WTC11 (cell line): ENCODE measurements around the gene TRAIP. TPM values are rescaled to one million over a fixed set of nuclear protein-coding genes. Genes with fewer than 3 reads are reported as not detected.

Source experiments
- ATAC-seq: fragments of 200-7000 bp; cut with Tn5 transposase; 2 replicates; pipeline ENCODE4 v1.10.0; 2021; ENCODE audit warnings: mild to moderate bottlenecking, moderate library complexity
- CTCF ChIA-PET: fragments of 300-600 bp; sonication (Branson Sonifier 250); formaldehyde crosslinking; loops from one replicate; lab custom pipeline; 2021; ENCODE audit warnings: antibody characterized with exemption; lab: Charles Lee
- POLR2A ChIA-PET: fragments of 350-600 bp; sonication (Branson Sonifier 250); formaldehyde crosslinking; loops from one replicate; lab custom pipeline; 2021; ENCODE audit warnings: antibody characterized with exemption; lab: Charles Lee
- DNase-seq: peaks from one replicate; pipeline ENCODE4 v3.0.0; 2021; ENCODE audit warnings: low spot score
- H3K27ac Mint-ChIP-seq: 2 replicates; pipeline ENCODE4 v1.8.0; 2021; ENCODE audit warnings: mixed read lengths
- H3K27me3 Mint-ChIP-seq: 2 replicates; pipeline ENCODE4 v1.8.0; 2021; ENCODE audit warnings: low read depth, mild to moderate bottlenecking, moderate library complexity, mixed read lengths
- H3K36me3 Mint-ChIP-seq: 2 replicates; pipeline ENCODE4 v1.8.0; 2021; ENCODE audit warnings: mixed read lengths
- H3K4me1 Mint-ChIP-seq: 2 replicates; pipeline ENCODE4 v1.8.0; 2022; ENCODE audit warnings: mixed read lengths
- H3K4me3 Mint-ChIP-seq: 2 replicates; pipeline ENCODE4 v1.8.0; 2021; ENCODE audit warnings: mild to moderate bottlenecking, moderate library complexity, mixed read lengths
- H3K9me3 Mint-ChIP-seq: 2 replicates; pipeline ENCODE4 v1.8.0; 2021; ENCODE audit warnings: mixed read lengths
- ATF1 ChIP-seq: sonication (generic); formaldehyde crosslinking; IDR thresholded peaks from 2 replicates; pipeline ENCODE4 v1.8.1; 2023; ENCODE audit warnings: mild to moderate bottlenecking, moderate library complexity, missing genetic modification reagents
- ESRRA ChIP-seq: sonication (generic); formaldehyde crosslinking; IDR thresholded peaks from 2 replicates; pipeline ENCODE4 v1.8.1; 2022; ENCODE audit warnings: mild to moderate bottlenecking, missing genetic modification reagents, borderline replicate concordance
- FOXK1 ChIP-seq: sonication (generic); formaldehyde crosslinking; IDR thresholded peaks from 2 replicates; pipeline ENCODE4 v1.8.0; 2022; ENCODE audit warnings: mild to moderate bottlenecking, moderate library complexity, missing genetic modification reagents
- FOXP1 ChIP-seq: sonication (generic); formaldehyde crosslinking; IDR thresholded peaks from 2 replicates; pipeline ENCODE4 v1.8.0; 2022; ENCODE audit warnings: missing genetic modification reagents, mild to moderate bottlenecking, moderate library complexity, borderline replicate concordance
- GRHL2 ChIP-seq: fragments of 250-450 bp; sonication (Bioruptor Pico); IDR thresholded peaks from 2 replicates; pipeline ENCODE4 v1.8.0; 2022; ENCODE audit warnings: mild to moderate bottlenecking, moderate library complexity; ENCODE audit not compliant: insufficient replicate concordance, severe bottlenecking
- HMGA2 ChIP-seq: fragments of 250-450 bp; sonication (Bioruptor Pico); IDR thresholded peaks from 2 replicates; pipeline ENCODE4 v1.4.0; 2021; ENCODE audit warnings: mild to moderate bottlenecking, moderate library complexity
- JUN ChIP-seq: sonication (generic); formaldehyde crosslinking; IDR thresholded peaks from 2 replicates; pipeline ENCODE4 v1.8.0; 2023; ENCODE audit warnings: mild to moderate bottlenecking, missing genetic modification reagents
- KAT7 ChIP-seq: sonication (generic); formaldehyde crosslinking; IDR thresholded peaks from 2 replicates; pipeline ENCODE4 v1.8.1; 2023; ENCODE audit warnings: missing genetic modification reagents, mild to moderate bottlenecking, borderline replicate concordance
- MLX ChIP-seq: sonication (generic); formaldehyde crosslinking; IDR thresholded peaks from 2 replicates; pipeline ENCODE4 v1.8.1; 2023; ENCODE audit warnings: mild to moderate bottlenecking, missing genetic modification reagents, moderate library complexity
- MXD4 ChIP-seq: fragments of 250-450 bp; sonication (Bioruptor Pico); IDR thresholded peaks from 2 replicates; pipeline ENCODE4 v1.8.0; 2021; ENCODE audit warnings: mild to moderate bottlenecking, moderate library complexity, borderline replicate concordance
- NFATC4 ChIP-seq: fragments of 250-450 bp; sonication (Bioruptor Pico); IDR thresholded peaks from 2 replicates; pipeline ENCODE4 v1.9.0; 2021; ENCODE audit warnings: mild to moderate bottlenecking
- SOX15 ChIP-seq: fragments of 250-450 bp; sonication (Bioruptor Pico); IDR thresholded peaks from 2 replicates; pipeline ENCODE4 v1.9.0; 2021; ENCODE audit warnings: mild to moderate bottlenecking
- SP1 ChIP-seq: sonication (generic); formaldehyde crosslinking; conservative IDR thresholded peaks from 2 replicates; pipeline ENCODE4 v1.8.1; 2022; ENCODE audit warnings: missing genetic modification reagents
- ZBTB21 ChIP-seq: sonication (generic); formaldehyde crosslinking; IDR thresholded peaks from 2 replicates; pipeline ENCODE4 v1.8.1; 2023; ENCODE audit warnings: mild to moderate bottlenecking, missing genetic modification reagents, borderline replicate concordance
- ZBTB43 ChIP-seq: sonication (generic); formaldehyde crosslinking; IDR thresholded peaks from 2 replicates; pipeline ENCODE4 v1.8.1; 2023; ENCODE audit warnings: mild to moderate bottlenecking, missing genetic modification reagents
- ZNF121 ChIP-seq: sonication (generic); formaldehyde crosslinking; IDR thresholded peaks from 2 replicates; pipeline ENCODE4 v1.8.0; 2023; ENCODE audit warnings: missing genetic modification reagents
- ZNF219 ChIP-seq: sonication (generic); formaldehyde crosslinking; IDR thresholded peaks from 2 replicates; pipeline ENCODE4 v1.8.0; 2023; ENCODE audit warnings: missing genetic modification reagents, mild to moderate bottlenecking, borderline replicate concordance
- ZNF512 ChIP-seq: sonication (generic); formaldehyde crosslinking; IDR thresholded peaks from 2 replicates; pipeline ENCODE4 v1.8.1; 2022; ENCODE audit warnings: missing genetic modification reagents, borderline replicate concordance
- total RNA-seq: library from RNA; stranded (reverse); gene quantifications from 3 replicates; pipeline ENCODE4 v1.2.3, GENCODE V29; 2021
- TF ChIP-seq, protein P1 (sequence below): fragments of 250-450 bp; sonication (Bioruptor Pico); IDR thresholded peaks from 2 replicates; pipeline ENCODE4 v1.8.0; 2021; ENCODE audit warnings: mild to moderate bottlenecking
- TF ChIP-seq, protein P2 (sequence below): sonication (generic); formaldehyde crosslinking; IDR thresholded peaks from 2 replicates; pipeline ENCODE4 v1.8.0; 2022; ENCODE audit warnings: mild to moderate bottlenecking, missing genetic modification reagents
- TF ChIP-seq, protein P3 (sequence below): sonication (generic); formaldehyde crosslinking; IDR thresholded peaks from 2 replicates; pipeline ENCODE4 v1.8.0; 2022; ENCODE audit warnings: mild to moderate bottlenecking, missing genetic modification reagents
- TF ChIP-seq, protein P4 (sequence below): fragments of 250-450 bp; sonication (Bioruptor Pico); IDR thresholded peaks from 2 replicates; pipeline ENCODE4 v1.9.0; 2021; ENCODE audit warnings: mild to moderate bottlenecking
- TF ChIP-seq, protein P5 (sequence below): sonication (generic); formaldehyde crosslinking; IDR thresholded peaks from 2 replicates; pipeline ENCODE4 v1.8.1; 2022; ENCODE audit warnings: mild to moderate bottlenecking, moderate library complexity, missing genetic modification reagents

Gene TRAIP
- total RNA-seq, 1 experiment from 2014 or later = 25.9 TPM

DNA sequence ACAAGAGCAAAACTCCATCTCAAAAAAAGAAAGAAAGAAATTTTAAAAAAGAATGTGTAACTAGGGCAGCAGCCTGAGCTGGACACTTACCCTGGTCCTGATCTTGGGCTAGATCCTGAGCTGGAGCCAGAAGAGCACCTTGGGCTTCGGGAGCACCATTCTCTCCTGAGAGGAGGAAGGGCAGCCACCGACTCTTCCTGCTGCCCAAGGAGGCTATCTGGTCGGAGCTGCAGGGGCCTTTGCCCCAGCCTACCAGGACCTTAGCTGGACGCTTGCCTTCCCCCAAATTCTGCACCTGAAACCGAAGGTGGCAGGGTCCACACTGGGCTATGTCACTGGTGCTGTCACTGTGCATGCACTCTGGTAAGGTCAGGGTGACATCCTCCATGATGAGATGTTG lies 20.2 kb upstream of the TRAIP start:
- ATAC-seq (no peak), DNase-seq (no peak)
- TF ChIP-seq MLX (CRISPR knock-in tag) (no peak), ZNF219 (no peak), NFATC4 (no peak), SOX15 (CRISPR knock-in tag) (no peak), ESRRA (CRISPR knock-in tag) (no peak), JUN (CRISPR knock-in tag) (no peak), ZNF512 (CRISPR knock-in tag) (no peak), KAT7 (CRISPR knock-in tag) (no peak), ZNF121 (CRISPR knock-in tag) (no peak), MXD4 (CRISPR knock-in tag) (no peak), ZBTB43 (CRISPR knock-in tag) (no peak), GRHL2 (CRISPR knock-in tag) (no peak)
- TF ChIP-seq, protein P1, sequence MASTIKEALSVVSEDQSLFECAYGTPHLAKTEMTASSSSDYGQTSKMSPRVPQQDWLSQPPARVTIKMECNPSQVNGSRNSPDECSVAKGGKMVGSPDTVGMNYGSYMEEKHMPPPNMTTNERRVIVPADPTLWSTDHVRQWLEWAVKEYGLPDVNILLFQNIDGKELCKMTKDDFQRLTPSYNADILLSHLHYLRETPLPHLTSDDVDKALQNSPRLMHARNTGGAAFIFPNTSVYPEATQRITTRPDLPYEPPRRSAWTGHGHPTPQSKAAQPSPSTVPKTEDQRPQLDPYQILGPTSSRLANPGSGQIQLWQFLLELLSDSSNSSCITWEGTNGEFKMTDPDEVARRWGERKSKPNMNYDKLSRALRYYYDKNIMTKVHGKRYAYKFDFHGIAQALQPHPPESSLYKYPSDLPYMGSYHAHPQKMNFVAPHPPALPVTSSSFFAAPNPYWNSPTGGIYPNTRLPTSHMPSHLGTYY = no peak
- TF ChIP-seq, protein P2, sequence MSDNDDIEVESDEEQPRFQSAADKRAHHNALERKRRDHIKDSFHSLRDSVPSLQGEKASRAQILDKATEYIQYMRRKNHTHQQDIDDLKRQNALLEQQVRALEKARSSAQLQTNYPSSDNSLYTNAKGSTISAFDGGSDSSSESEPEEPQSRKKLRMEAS (CRISPR knock-in tag) = no peak
- TF ChIP-seq, protein P3, sequence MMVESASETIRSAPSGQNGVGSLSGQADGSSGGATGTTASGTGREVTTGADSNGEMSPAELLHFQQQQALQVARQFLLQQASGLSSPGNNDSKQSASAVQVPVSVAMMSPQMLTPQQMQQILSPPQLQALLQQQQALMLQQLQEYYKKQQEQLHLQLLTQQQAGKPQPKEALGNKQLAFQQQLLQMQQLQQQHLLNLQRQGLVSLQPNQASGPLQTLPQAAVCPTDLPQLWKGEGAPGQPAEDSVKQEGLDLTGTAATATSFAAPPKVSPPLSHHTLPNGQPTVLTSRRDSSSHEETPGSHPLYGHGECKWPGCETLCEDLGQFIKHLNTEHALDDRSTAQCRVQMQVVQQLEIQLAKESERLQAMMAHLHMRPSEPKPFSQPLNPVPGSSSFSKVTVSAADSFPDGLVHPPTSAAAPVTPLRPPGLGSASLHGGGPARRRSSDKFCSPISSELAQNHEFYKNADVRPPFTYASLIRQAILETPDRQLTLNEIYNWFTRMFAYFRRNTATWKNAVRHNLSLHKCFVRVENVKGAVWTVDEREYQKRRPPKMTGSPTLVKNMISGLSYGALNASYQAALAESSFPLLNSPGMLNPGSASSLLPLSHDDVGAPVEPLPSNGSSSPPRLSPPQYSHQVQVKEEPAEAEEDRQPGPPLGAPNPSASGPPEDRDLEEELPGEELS (CRISPR knock-in tag) = no peak
- TF ChIP-seq, protein P4, sequence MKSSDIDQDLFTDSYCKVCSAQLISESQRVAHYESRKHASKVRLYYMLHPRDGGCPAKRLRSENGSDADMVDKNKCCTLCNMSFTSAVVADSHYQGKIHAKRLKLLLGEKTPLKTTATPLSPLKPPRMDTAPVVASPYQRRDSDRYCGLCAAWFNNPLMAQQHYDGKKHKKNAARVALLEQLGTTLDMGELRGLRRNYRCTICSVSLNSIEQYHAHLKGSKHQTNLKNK = no peak
- TF ChIP-seq, protein P5, sequence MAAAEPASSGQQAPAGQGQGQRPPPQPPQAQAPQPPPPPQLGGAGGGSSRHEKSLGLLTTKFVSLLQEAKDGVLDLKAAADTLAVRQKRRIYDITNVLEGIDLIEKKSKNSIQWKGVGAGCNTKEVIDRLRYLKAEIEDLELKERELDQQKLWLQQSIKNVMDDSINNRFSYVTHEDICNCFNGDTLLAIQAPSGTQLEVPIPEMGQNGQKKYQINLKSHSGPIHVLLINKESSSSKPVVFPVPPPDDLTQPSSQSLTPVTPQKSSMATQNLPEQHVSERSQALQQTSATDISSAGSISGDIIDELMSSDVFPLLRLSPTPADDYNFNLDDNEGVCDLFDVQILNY = no peak
- H3K36me3 Mint-ChIP-seq = no peaks in the 10 kb centered on the region
- H3K4me3 Mint-ChIP-seq = no peak overlapping the region
- POLR2A ChIA-PET = no interaction called here
- CTCF ChIA-PET = interaction anchor here (1.3 to 2.1 kb wide), 2 partner anchors 32 to 34 kb away, joined by 3 to 10 read pairs; no protein-coding TSS in a partner anchor
- H3K27me3 Mint-ChIP-seq = no peaks in the 10 kb centered on the region; the same call in 1 of the 2 replicates
- H3K27ac Mint-ChIP-seq = no peak overlapping the region
- H3K4me1 Mint-ChIP-seq = peaks cover 20% of the 10 kb centered on the region
- H3K9me3 Mint-ChIP-seq = no peaks in the 10 kb centered on the region

GRCh38 chr3:49873623-49874022 lies 17.3 kb upstream of the TRAIP start:
- H3K9me3 Mint-ChIP-seq = no peaks in the 10 kb centered on the region
- CTCF ChIA-PET = no interaction called here
- no peak overlapping the region for H3K4me3 Mint-ChIP-seq
- POLR2A ChIA-PET = interaction anchor here (0.6 to 1.0 kb wide), 2 partner anchors 27 to 34 kb away, joined by 3 read pairs; no protein-coding TSS in a partner anchor
- DNase-seq (no peak), ATAC-seq (no peak)
- peaks cover 4% of the 10 kb centered on the region for H3K4me1 Mint-ChIP-seq
- no peaks in the 10 kb centered on the region for H3K36me3 Mint-ChIP-seq
- H3K27ac Mint-ChIP-seq = no peak overlapping the region
- H3K27me3 Mint-ChIP-seq = peaks cover 4% of the 10 kb centered on the region
- no peak for TF ChIP-seq MXD4 (CRISPR knock-in tag)
- TF ChIP-seq FOXK1 (CRISPR knock-in tag) = no peak
- no peak for TF ChIP-seq ZBTB21 (CRISPR knock-in tag)
- no peak for TF ChIP-seq SP1 (CRISPR knock-in tag)
- TF ChIP-seq HMGA2 = no peak
- no peak for TF ChIP-seq FOXP1
- TF ChIP-seq, protein P1 = no peak
- no peak for TF ChIP-seq ATF1 (CRISPR knock-in tag)
- TF ChIP-seq ZNF512 (CRISPR knock-in tag) = no peak
